OCI-LY3 (cell line): ENCODE measurements around the gene IL20RA.

ENCODE experiments used
- H2AFZ ChIP-seq: fragments of 200-600, 300-600 bp; shearing (Covaris generic); 2 replicates; pipeline ENCODE4 v1.6.0; 2014; ENCODE audit warnings: antibody characterized with exemption, low read depth, low read length
- H3K27ac ChIP-seq: fragments of 200-600, 300-600 bp; sonication (generic); 2 replicates; pipeline ENCODE4 v1.5.1; 2014; ENCODE audit warnings: mild to moderate bottlenecking, low read length, moderate library complexity, mixed read lengths
- H3K27me3 ChIP-seq: fragments of 200-600, 300-600 bp; sonication (generic); 2 replicates; pipeline ENCODE4 v1.6.1; 2014; ENCODE audit warnings: low read depth, low read length, mixed read lengths
- H3K36me3 ChIP-seq: fragments of 200-600, 300-600 bp; sonication (generic); replicated peaks from 2 replicates; pipeline ENCODE3; 2014; ENCODE audit warnings: low read depth, low read length, mixed read lengths
- H3K4me1 ChIP-seq: fragments of 300-600, 200-600 bp; sonication (generic); 2 replicates; pipeline ENCODE4 v1.6.1; 2014; ENCODE audit warnings: low read length, mixed read lengths
- H3K4me2 ChIP-seq: fragments of 200-600, 300-600 bp; sonication (generic); 2 replicates; pipeline ENCODE4 v1.6.1; 2014; ENCODE audit warnings: low read length, mixed read lengths
- H3K4me3 ChIP-seq: fragments of 300-600, 200-600 bp; sonication (generic); 2 replicates; pipeline ENCODE4 v1.5.1; 2014; ENCODE audit warnings: antibody characterized with exemption, mild to moderate bottlenecking, low read length, moderate library complexity
- H3K79me2 ChIP-seq: fragments of 300-600, 200-600 bp; shearing (Covaris generic); 2 replicates; pipeline ENCODE4 v1.6.1; 2014; ENCODE audit warnings: mild to moderate bottlenecking, low read length, mixed read lengths
- H3K9ac ChIP-seq: fragments of 300-600, 200-600 bp; shearing (Covaris generic); 2 replicates; pipeline ENCODE4 v1.6.0; 2014; ENCODE audit warnings: mild to moderate bottlenecking, low read length, moderate library complexity
- H3K9me3 ChIP-seq: fragments of 200-600, 300-600 bp; shearing (Covaris generic); 2 replicates; pipeline ENCODE4 v1.6.1; 2014; ENCODE audit warnings: low read length, mixed read lengths; ENCODE audit not compliant: insufficient read depth
- H4K20me1 ChIP-seq: fragments of 200-600, 300-600 bp; sonication (generic); 2 replicates; pipeline ENCODE4 v1.6.1; 2016; ENCODE audit warnings: low read length, mixed read lengths; ENCODE audit not compliant: insufficient read depth
- CTCF ChIP-seq: fragments of 200-600, 300-600 bp; sonication (generic); IDR thresholded peaks from 2 replicates; pipeline ENCODE4 v1.5.1; 2014; ENCODE audit warnings: antibody characterized with exemption, low read length, low read depth
- EZH2phosphoT487 ChIP-seq: fragments of 200-600 bp; shearing (Covaris generic); IDR thresholded peaks from 2 replicates; pipeline ENCODE4 v1.6.1; 2018; ENCODE audit warnings: antibody characterized with exemption, mixed run types, low read depth

Gene IL20RA

GRCh38 chr6:137087902-137088301, 43.1 kb upstream of the IL20RA start:
- peak overlapping the region; percentile 55; the same call in 1 of the 2 replicates for H3K9ac ChIP-seq

GRCh38 chr6:137086031-137086430, 41.3 kb upstream of the IL20RA start:
- peak overlapping the region; percentile 16; the same call in 1 of the 2 replicates for H3K4me3 ChIP-seq

More at GRCh38 chr6:137087902-137088301, 43.1 kb upstream of the IL20RA start:
- H3K4me1 ChIP-seq = peaks cover 83% of the 10 kb centered on the region
- H3K36me3 ChIP-seq = no peaks in the 10 kb centered on the region
- H3K4me2 ChIP-seq = peak overlapping the region; percentile 55
- peak overlapping the region; percentile 96 for H3K27ac ChIP-seq
- no peaks in the 10 kb centered on the region for H3K79me2 ChIP-seq
- H4K20me1 ChIP-seq = no peaks in the 10 kb centered on the region
- TF ChIP-seq EZH2phosphoT487 (no peak), CTCF (no peak)
- peak overlapping the region; percentile 19; the same call in 1 of the 2 replicates for H3K4me3 ChIP-seq
- peak overlapping the region; percentile 12; the same call in 1 of the 2 replicates for H2AFZ ChIP-seq
- H3K9me3 ChIP-seq = no peaks in the 10 kb centered on the region
- H3K27me3 ChIP-seq = no peaks in the 10 kb centered on the region

GRCh38 chr6:137084865-137085617, 40.3 kb upstream of the IL20RA start:
- H3K27me3 ChIP-seq = no peaks in the 10 kb centered on the region
- H3K4me2 ChIP-seq = peak overlapping the region; percentile 55
- H4K20me1 ChIP-seq = no peaks in the 10 kb centered on the region
- H3K36me3 ChIP-seq = no peaks in the 10 kb centered on the region
- peak overlapping the region; percentile 73 for H3K9ac ChIP-seq
- peaks cover 87% of the 10 kb centered on the region for H3K4me1 ChIP-seq
- no peaks in the 10 kb centered on the region for H3K79me2 ChIP-seq
- H2AFZ ChIP-seq = no peak overlapping the region
- peak overlapping the region; percentile 96 for H3K27ac ChIP-seq
- H3K4me3 ChIP-seq = peak overlapping the region; percentile 16
- H3K9me3 ChIP-seq = no peaks in the 10 kb centered on the region
- TF ChIP-seq CTCF (no peak), EZH2phosphoT487 (no peak)

More at GRCh38 chr6:137086031-137086430, 41.3 kb upstream of the IL20RA start:
- Histone ChIP-seq H3K36me3 (no peaks in the 10 kb centered on the region), H3K27me3 (no peaks in the 10 kb centered on the region), H3K27ac (peak overlapping the region; percentile 96), H4K20me1 (no peaks in the 10 kb centered on the region), H3K9ac (peak overlapping the region; percentile 73), H3K9me3 (no peaks in the 10 kb centered on the region), H3K4me2 (peak overlapping the region; percentile 55), H2AFZ (no peak overlapping the region), H3K4me1 (peaks cover 82% of the 10 kb centered on the region), H3K79me2 (no peaks in the 10 kb centered on the region)
- TF ChIP-seq EZH2phosphoT487 = no peak
- TF ChIP-seq CTCF = no peak

- Histone ChIP-seq H3K4me3 (0 out of 2 replicates have a peak overlapping the region, but pooled peaks have one; percentile 9), H3K9ac (peak overlapping the region; percentile 57), H3K9me3 (no peaks in the 10 kb centered on the region), H3K4me1 (peaks cover 78% of the 10 kb centered on the region), H3K36me3 (no peaks in the 10 kb centered on the region), H3K27me3 (no peaks in the 10 kb centered on the region), H3K4me2 (peak overlapping the region; percentile 55), H3K79me2 (no peaks in the 10 kb centered on the region), H3K27ac (peak overlapping the region; percentile 96), H4K20me1 (no peaks in the 10 kb centered on the region), H2AFZ (0 out of 2 replicates have a peak overlapping the region, but pooled peaks have one; percentile 45)
- TF ChIP-seq EZH2phosphoT487 (no peak), CTCF (no peak)
Measured at GRCh38 chr6:137084090-137084489, 39.3 kb upstream of the IL20RA start.
